KMS-11 (cell line): ENCODE data around the gene PRELID3B.

ENCODE experiments used
- H2AFZ ChIP-seq: fragments of 200-600 bp; sonication (generic); 2 replicates; pipeline ENCODE4 v1.6.1; 2016; ENCODE audit warnings: antibody characterized with exemption, mixed run types, low read depth
- H3K27ac ChIP-seq: fragments of 200-600 bp; sonication (generic); 2 replicates; pipeline ENCODE4 v1.6.1; 2016; ENCODE audit warnings: mild to moderate bottlenecking, mixed run types
- H3K27me3 ChIP-seq: fragments of 200-600 bp; sonication (generic); 2 replicates; pipeline ENCODE4 v1.6.1; 2017; ENCODE audit warnings: mild to moderate bottlenecking, low read depth, mixed run types, moderate library complexity; ENCODE audit not compliant: insufficient read depth
- H3K36me3 ChIP-seq: fragments of 200-600 bp; sonication (generic); 2 replicates; pipeline ENCODE4 v1.6.1; 2017; ENCODE audit warnings: mild to moderate bottlenecking, mixed run types; ENCODE audit not compliant: insufficient read depth
- H3K4me1 ChIP-seq: fragments of 200-600 bp; sonication (generic); 2 replicates; pipeline ENCODE4 v1.6.1; 2016; ENCODE audit warnings: mild to moderate bottlenecking, low read depth, mixed run types; ENCODE audit not compliant: poor library complexity, severe bottlenecking
- H3K4me2 ChIP-seq: fragments of 200-600 bp; sonication (generic); 2 replicates; pipeline ENCODE4 v1.7.0; 2016; ENCODE audit warnings: mild to moderate bottlenecking, mixed run types
- H3K4me3 ChIP-seq: fragments of 200-600 bp; sonication (generic); IDR thresholded peaks from 2 replicates; pipeline ENCODE4 v1.6.1; 2017; ENCODE audit warnings: low read depth, low read length, mixed read lengths; ENCODE audit not compliant: insufficient read depth
- H3K79me2 ChIP-seq: fragments of 200-600 bp; sonication (generic); 2 replicates; pipeline ENCODE4 v1.6.1; 2016; ENCODE audit warnings: low read depth, mixed run types; ENCODE audit not compliant: insufficient read depth
- H3K9ac ChIP-seq: fragments of 200-600 bp; sonication (generic); 2 replicates; pipeline ENCODE4 v1.6.1; 2016; ENCODE audit warnings: mild to moderate bottlenecking, mixed run types
- H4K20me1 ChIP-seq: fragments of 200-600 bp; sonication (generic); 2 replicates; pipeline ENCODE4 v1.6.1; 2016; ENCODE audit warnings: mild to moderate bottlenecking, mixed run types; ENCODE audit not compliant: insufficient read depth
- TF ChIP-seq, protein P1 (sequence below): fragments of 200-600 bp; sonication (generic); conservative IDR thresholded peaks from 2 replicates; pipeline ENCODE4 v1.6.1; 2017; ENCODE audit warnings: low read depth, mild to moderate bottlenecking, antibody characterized with exemption, low read length, moderate library complexity, mixed read lengths

The PRELID3B gene

GRCh38 chr20:58997141-58997770 is 45.3 kb downstream of the PRELID3B start:
- H3K27me3 ChIP-seq = no peaks in the 10 kb centered on the region
- peaks cover 32% of the 10 kb centered on the region for H3K4me1 ChIP-seq
- no peak overlapping the region for H3K4me2 ChIP-seq
- H3K36me3 ChIP-seq = peaks cover 9% of the 10 kb centered on the region; the same call in 1 of the 2 replicates
- H3K79me2 ChIP-seq = no peaks in the 10 kb centered on the region; the same call in 1 of the 2 replicates
- no peak overlapping the region for H3K27ac ChIP-seq
- H2AFZ ChIP-seq = no peak overlapping the region
- no peak overlapping the region for H3K9ac ChIP-seq
- H4K20me1 ChIP-seq = no peaks in the 10 kb centered on the region
- TF ChIP-seq, protein P1, sequence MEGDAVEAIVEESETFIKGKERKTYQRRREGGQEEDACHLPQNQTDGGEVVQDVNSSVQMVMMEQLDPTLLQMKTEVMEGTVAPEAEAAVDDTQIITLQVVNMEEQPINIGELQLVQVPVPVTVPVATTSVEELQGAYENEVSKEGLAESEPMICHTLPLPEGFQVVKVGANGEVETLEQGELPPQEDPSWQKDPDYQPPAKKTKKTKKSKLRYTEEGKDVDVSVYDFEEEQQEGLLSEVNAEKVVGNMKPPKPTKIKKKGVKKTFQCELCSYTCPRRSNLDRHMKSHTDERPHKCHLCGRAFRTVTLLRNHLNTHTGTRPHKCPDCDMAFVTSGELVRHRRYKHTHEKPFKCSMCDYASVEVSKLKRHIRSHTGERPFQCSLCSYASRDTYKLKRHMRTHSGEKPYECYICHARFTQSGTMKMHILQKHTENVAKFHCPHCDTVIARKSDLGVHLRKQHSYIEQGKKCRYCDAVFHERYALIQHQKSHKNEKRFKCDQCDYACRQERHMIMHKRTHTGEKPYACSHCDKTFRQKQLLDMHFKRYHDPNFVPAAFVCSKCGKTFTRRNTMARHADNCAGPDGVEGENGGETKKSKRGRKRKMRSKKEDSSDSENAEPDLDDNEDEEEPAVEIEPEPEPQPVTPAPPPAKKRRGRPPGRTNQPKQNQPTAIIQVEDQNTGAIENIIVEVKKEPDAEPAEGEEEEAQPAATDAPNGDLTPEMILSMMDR = no peak
- no peak overlapping the region for H3K4me3 ChIP-seq

- Histone ChIP-seq H3K4me1 (peaks cover 43% of the 10 kb centered on the region), H3K36me3 (peaks cover 14% of the 10 kb centered on the region; the same call in 1 of the 2 replicates), H3K4me3 (no peak overlapping the region), H3K79me2 (no peaks in the 10 kb centered on the region; the same call in 1 of the 2 replicates), H3K27ac (no peak overlapping the region), H3K27me3 (no peaks in the 10 kb centered on the region), H4K20me1 (no peaks in the 10 kb centered on the region), H2AFZ (no peak overlapping the region), H3K4me2 (no peak overlapping the region), H3K9ac (no peak overlapping the region)
- TF ChIP-seq, protein P1 = no peak
These were observed 46.4 kb downstream of the PRELID3B start for GRCh38 chr20:58996226-58996611.

DNA sequence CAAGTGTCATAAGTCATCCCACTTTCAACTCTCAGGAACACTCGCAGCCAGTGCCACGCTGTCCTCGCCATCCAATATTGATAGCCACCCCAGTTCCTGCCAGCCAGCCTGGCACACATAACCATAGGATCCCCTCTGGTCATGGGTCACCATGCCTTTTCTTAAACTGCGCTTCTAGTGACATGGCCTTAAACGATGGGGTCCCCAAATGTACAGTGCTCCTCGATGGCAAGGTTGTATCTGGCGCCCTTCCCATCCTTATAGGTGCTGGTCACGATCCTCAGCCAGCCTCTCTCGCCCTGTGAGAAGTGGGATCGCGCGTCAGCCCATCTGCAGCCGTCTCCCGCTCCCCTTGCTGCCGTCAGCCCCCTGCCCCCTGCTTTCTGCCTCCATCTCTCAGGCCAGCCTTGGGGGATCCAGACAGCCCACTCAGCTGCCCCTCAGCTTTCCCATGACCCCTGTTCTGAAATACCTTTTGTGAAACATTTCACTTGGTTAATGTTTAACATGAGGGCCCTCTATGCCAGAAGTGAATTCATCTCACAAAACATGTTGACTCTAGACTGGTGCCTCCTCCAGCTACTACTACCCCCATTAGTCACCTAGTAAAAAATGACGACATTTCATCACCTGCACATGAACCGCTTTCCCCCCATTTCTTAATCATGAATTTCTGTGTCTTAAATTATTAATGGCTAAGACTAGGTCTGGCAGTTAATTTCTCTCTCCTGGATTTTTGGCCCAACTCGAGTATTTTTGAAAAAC is 46.9 kb downstream of the PRELID3B start:
- Histone ChIP-seq H3K9ac (no peak overlapping the region), H2AFZ (no peak overlapping the region), H3K27ac (no peak overlapping the region), H3K79me2 (no peaks in the 10 kb centered on the region; the same call in 1 of the 2 replicates), H4K20me1 (no peaks in the 10 kb centered on the region), H3K4me2 (no peak overlapping the region), H3K27me3 (no peaks in the 10 kb centered on the region), H3K4me3 (no peak overlapping the region), H3K4me1 (peaks cover 45% of the 10 kb centered on the region), H3K36me3 (peaks cover 19% of the 10 kb centered on the region; the same call in 1 of the 2 replicates)
- TF ChIP-seq, protein P1 = no peak

- H3K4me1 ChIP-seq = peaks cover 45% of the 10 kb centered on the region
- no peak overlapping the region for H3K9ac ChIP-seq
- H3K27me3 ChIP-seq = no peaks in the 10 kb centered on the region
- no peak overlapping the region for H2AFZ ChIP-seq
- peak overlapping the region; percentile 31; the same call in 1 of the 2 replicates for H3K4me2 ChIP-seq
- H3K36me3 ChIP-seq = peaks cover 23% of the 10 kb centered on the region
- TF ChIP-seq, protein P1 = no peak
- peak overlapping the region; percentile 48; the same call in 1 of the 2 replicates for H3K27ac ChIP-seq
- no peaks in the 10 kb centered on the region for H4K20me1 ChIP-seq
- no peak overlapping the region for H3K4me3 ChIP-seq
- H3K79me2 ChIP-seq = no peaks in the 10 kb centered on the region; the same call in 1 of the 2 replicates
These were observed 48.0 kb downstream of the PRELID3B start for GRCh38 chr20:58994390-58995159.
